Stromal cell of bone marrow (primary cell): ENCODE results near the gene ZNF507.

ENCODE experiments used
- DNase-seq: peaks from one replicate; pipeline ENCODE4 v3.0.0-alpha.2; 2012; ENCODE audit warnings: low read depth

Gene ZNF507

DNA sequence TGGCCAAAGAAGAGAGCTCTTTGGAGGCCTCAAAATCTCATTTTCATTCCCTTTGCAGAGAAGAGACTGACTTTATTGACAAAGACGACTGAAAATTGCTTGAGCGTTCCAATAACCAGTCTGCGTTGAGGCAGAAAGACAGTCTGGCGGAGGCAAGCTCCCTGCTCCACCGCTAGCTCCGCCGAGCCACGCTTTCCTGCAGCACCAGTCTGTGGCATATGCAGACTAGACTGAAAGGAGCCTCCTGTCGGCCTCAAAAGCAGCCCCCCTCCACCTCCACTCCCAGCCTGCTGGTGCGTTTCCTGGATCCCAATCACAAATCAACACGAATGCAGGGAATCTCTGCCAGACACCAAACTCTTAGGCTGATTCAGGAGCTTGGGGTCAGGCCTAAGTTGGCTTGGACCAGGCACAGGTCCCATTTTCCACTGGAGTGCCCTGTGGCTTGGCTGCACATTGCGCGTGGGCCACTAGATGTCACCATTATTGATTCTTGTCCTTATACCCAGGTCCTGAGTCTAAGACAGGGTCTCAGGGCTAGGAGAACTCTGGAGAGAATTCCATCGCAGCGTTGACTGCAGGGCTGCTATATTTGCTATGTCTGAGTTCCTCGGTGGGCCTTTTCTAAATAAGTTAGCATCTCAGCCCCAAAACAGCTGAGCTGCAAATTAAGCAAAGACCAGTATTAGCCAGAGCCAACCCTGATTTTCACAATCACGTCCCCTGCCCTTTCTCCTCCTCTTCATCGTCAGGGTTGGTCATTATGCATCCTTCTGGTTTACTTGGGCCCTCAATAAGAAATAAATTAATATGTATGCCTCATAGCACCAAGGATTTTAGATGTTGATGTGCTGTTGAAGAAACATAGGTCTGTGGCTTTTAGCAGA is 5.2 kb upstream of the ZNF507 start:
- peak; percentile 53 for DNase-seq

DNA sequence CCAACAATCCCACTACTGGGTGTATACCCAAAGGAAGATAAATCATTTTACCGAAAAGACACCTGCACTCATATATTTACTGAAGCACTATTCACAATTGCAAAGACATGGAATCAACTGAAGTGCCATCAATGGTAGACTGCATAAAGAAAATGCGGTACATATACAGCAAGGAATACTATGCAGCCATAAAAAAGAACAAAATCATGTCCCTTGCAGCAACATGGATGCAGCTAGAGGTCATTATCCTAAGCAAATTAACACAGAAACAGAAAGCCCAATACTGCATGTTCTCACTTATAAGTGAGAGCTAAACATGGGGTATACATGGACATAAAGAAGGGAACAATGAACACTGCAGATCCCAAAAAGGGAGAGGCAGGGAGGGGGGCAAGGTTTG is 2.7 kb upstream of the ZNF507 start:
- no peak for DNase-seq

DNA sequence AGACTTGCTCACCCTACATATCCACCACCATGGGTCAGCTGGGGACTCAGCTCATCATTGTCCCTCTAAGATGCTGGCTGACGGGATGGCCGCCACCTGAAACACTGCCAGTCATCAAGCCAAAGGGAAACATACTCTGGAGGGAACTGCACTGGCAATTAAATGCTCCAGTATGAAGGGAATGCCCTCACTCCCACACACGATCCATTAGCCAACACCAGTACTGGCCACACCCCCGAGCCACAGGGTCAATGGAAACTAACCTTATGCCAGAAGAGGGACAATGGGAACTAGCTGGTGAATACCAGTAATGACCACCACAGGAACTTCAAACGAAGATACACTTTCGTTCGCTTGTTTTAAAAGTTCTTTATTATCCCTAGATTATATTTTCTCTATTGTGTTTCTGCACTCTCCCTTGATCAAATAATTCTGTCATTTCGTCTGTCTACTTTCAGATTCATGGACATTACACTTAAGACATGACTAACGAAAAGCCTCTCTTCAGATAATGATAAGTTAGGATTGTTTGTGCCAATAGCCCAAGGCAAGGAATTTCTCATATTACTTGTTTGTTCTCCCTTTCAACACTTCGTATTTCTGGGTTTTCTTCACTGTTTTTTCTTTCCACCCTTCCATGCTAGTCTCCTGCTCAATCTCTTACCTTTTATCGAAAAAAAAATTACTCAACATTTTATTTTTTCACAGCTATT is 1.7 kb upstream of the ZNF507 start:
- DNase-seq = no peak

DNA sequence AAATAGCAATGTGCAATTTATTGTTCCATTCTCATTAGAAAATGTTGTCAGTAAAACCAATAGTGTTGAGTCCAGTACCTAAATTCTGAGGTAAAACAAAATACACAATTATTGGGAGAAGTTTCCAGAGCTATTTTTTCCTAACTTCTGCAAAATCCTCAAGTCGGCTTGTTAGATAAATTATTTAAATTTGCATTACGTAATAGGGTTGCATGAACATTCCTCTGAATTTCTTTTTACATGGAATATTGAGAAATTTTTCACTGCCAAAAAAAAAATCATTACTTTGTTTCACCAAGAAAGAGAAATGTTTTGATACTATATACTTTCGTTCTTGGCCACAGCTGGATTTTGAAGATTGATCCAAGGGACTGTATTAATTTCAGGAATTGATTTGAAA is 1.5 kb downstream of the ZNF507 start:
- no peak for DNase-seq

DNA sequence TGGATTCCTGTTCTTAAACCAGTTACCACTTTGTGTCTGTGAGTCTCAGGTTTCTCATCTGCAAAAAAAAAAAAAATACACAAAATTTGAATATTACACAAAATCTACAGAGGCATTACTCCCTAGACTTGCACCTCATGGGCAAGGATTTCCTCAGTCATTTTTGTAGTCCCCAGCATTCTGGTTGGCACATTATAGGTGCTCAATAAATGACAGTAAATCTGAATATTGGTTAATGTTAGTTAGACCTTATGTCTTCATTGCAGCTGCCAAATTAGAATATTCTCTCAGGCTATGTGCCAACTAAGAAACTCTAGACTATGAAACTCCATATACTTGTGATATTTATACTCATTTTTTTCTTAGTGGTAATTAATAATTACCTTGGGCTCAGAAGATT is 2.2 kb downstream of the ZNF507 start:
- DNase-seq = no peak

DNA sequence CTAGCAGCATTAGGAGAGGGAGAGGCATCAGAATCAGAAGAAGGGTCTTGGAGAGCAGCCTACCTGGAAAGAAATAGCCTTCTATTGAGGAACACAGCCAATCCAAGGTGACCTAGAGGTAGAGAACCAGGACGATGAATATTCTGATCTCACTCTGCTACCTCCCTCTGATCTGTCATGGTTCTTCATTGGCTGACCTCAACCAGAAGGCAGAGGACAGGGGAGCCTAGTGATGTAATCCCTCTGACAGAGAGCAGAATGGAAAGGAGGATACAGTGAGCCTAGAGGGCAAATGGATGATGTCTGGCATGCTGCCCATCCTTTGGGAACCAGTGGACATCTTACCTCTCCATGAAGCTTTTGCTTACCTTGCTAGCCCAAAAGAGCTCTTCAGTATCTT is 3.6 kb downstream of the ZNF507 start:
- DNase-seq = no peak

DNA sequence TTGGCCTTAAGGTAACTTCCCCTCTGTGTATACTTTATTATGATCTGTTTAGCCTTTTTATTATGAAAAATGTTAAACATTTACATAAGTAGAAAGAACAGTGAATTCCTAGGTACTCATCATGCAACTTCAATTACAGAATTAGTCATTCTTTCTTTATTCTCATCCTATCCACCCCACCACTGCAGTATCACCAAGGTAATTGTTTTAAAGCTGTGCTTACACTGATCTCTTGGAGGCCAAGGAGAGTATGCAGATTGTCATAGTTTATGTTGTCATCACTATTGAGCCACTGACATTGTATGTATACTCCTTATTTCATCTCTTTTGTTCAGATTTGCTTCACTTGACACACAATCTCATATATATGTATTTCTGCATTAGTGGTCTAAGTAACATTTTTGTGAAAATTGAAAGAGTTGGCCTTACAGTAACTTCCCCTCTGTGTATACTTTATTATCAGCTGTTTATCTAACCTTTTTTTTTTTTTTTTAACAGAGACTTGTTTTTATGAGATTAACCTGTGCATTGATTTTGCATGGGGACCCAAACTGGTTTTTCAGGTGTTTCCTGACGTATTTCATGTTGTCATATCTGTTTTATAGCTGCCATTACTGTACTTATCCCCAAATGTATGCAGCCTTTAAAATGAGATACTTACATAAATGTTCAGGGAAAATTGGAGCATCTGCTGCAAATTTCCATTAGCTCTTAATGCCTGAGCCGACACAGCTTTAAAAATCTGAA is 4.5 kb downstream of the ZNF507 start:
- DNase-seq = no peak

DNA sequence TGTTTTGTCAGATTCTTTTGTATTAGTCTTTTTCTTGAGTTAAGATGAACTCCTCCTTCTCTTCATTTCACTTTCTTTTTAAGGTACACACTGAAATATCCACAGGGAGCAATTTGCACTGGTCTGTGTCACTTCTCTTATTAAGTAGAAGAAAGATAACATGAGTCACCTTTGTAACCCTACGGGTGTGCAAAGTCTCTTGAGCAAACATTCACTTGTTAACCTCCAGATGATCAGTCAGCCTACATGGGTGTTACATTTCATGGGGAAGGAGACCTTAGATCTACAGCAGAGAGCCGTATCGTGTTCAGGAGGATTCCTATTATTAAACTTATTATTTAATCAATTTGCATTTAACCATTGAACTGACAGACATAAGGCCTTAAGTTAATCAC is 5.1 kb downstream of the ZNF507 start:
- no peak for DNase-seq

DNA sequence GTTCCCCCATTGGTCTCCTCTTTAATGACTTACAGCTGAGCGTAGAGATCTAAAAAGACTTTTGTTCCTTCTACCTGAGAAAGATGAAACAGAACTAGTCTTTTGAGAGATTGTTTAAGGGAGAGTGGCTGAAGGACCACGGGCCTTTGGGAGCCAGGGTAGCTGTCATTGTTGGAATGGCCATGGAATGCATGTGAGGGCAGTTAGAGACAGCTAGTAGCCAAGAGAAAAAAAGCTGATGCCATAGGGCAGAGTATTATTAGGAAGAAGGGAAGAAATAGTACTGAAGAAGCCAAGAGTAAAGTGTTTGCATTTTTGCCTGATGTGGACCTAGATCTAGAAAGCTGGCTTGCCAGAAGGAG is 5.6 kb downstream of the ZNF507 start:
- DNase-seq = no peak

DNA sequence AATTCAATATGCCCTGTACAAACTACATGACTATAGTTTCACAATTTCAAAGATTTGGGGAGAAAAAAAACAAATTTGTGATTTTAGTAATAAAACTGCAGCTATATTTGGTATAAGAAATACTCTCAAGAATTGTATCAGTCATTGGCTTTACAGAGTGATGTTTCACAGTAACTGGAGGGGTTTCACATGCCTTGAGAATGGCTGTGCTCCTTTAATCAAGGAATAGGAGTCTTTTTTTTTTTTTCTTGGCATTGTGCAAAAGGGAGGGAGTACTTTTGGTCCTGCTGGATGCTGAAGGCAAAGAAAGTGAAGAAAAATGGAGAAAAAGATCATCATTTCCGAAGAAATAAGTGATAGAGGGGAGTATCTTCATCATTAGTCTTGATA is 6.8 kb downstream of the ZNF507 start:
- no peak for DNase-seq

DNA sequence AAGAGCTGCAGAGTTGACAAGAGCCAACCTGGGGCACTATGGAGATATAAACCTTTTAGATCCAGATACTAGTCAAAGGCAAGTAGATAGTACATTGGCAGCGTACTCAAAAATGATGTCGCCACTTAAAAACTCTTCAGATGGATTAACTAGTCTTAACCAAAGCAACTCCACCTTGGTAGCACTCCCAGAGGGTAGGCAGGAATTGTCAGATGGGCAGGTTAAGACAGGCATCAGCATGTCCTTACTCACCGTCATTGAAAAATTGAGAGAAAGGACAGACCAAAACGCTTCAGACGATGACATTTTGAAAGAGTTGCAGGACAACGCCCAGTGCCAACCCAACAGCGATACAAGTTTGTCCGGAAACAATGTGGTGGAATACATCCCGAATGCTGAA is 8.9 kb downstream of the ZNF507 start:
- DNase-seq = no peak

DNA sequence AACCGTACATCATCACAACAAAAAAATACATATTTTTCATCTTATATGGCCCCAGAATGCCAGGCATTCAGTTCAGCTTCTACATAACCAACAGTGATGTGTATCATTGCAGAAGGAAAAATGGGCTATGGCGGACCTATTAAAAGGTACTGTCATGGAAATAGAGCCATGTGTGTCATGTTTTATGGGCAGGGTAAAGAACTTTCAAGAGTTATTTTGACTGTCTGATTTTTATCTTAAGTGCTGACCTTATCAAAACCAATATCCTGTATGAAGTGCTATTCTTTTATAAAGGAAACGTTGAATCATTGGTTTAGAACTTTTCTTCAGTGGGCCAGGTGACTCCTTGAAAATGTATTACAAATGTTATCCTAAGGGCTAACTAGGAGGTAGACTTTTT is 9.9 kb downstream of the ZNF507 start:
- no peak for DNase-seq

DNA sequence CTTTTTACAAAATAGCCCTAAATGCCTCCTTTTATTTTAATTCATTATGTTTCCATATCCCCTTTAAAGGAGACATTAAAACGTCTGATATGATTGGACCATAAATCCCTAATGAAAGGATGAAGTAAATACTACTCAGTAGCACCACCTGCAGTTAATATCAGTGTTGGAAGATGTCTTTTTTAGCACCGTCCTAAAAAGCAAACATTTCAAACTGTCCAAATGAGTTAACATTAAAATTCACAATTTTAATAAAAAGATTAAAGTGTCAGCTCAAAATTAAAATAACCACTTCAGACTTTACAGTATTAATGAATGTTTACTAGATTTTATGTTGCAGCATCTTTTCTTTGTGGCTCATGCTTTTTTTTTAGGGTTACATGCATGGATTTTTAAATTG is 12.3 kb downstream of the ZNF507 start:
- DNase-seq = no peak

DNA sequence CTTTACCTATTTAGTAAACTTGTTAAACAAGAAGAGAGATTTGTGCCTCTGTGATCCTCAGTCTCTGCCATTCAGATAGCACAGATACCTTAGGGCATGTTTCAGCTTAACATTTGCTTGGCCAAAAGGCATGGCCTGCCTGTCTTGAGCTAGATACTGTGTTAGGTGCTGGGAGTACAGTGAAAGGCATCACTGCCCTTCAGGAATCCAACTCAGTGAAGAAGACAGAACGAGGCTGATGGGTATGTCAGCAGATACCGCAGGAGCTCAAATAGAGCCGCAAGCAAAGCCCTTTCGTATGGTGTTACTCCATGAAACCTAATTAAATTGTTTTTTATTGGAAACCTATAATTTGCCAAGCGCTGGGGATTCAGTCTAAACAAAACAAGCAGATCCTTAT is 12.9 kb downstream of the ZNF507 start:
- DNase-seq = no peak

DNA sequence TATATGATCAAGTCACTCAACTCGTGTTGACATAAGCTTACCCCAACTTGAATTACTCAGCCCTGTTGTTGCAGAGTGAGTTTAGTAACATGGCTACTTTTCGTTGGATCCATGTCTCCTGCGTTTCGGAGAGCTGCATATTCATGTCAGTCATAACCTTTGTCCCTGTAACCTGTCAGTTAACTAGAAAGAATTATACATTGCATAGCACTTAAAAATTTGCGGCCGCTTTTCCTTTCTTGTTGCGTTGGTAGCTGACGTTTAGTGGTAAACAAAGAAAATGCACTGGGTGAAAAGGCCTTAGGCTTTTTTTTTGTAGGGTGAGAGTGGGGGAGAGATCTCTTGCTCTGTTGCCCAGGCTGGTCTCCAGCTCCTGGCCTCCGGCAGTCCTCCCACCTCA is 14.2 kb downstream of the ZNF507 start:
- no peak for DNase-seq

DNA sequence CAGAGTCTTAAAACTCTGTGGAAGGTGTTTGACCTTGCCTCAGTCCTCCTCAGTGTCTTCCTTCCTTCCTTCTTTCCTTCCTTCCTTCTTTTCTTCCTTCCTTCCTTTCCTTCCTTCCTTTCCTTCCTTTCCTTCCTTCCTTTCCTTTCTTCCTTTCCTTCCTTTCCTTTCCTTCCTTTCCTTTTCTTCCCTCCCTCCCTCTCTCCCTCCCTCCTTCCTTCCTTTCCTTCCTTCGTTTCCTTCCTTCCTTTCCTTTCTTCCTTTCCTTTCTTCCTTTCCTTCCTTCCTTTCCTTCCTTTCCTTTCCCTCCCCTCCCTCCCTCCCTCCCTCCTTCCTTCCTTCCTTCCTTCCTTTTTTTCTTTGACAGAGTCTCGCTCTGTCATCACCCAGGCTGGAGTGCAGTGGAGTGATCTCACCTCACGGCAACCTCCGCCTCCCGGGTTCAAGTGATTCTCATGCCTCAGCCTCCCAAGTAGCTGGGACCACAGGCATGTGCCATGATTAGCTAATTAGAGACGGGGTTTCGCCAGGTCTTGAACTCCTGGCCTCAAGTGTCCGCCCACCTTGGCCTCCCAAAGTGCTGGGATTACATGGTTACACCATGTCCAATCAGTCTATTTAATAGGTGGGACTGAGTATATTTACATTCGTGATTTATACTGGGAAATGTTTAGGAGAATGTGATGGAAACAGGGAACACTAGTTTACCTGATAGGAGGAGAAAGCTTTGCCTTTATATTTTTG is 16.3 kb downstream of the ZNF507 start:
- no peak for DNase-seq

DNA sequence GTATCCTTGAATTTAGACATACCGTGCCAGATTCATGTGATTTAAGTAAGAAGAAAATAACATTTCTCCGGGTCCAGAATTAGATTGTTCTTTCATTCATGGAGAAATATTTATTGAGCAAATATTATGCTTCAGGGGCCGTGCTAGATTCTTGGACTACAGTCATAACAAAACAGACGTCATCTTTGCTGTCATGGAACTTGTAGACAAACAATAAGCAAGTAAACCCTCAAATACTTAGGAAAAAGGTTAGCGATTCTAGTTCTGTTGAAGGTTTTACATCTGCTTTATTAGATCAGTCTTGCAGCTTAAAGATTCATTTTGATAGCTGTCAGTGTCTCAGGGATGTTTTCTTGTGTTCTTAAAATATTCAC is 16.9 kb downstream of the ZNF507 start:
- DNase-seq = no peak

DNA sequence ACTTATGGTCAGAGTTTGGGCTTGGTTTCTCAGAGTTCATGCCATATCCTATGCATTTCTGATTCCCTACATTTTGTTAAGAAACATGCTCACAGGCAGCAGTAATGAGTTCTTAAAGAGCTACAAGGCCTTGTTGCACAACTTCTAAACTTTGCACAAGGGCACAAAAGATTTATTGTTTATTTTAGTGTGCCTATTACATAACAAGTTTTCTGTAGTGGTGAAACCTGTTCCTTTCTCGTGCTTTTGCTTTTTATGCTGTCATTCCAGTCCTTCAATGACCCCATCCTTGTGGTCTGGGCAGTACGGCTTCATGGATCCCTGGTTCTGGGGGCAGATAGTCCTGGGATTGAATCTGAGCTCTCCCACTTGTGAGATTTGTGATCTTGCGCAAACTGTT is 17.8 kb downstream of the ZNF507 start:
- no peak for DNase-seq

DNA sequence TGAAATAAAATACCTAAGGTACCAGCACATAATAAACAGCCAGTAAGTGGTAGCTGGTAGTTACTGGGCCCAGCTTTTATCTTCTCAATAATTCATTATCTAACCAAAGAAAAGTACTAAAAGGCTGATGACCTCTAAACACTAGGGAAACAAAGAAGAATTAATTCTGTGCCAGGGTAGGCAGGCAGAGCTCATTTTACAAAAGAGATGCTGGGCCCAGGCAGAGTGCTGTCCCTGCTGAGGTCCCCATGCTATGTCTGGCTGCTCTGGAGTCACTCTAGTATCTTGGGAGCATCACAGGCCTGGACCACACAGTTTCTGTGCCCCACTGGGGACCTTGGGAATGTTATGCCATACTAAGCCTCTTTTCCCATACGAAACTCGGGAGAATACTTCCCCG is 18.2 kb downstream of the ZNF507 start:
- DNase-seq = no peak

DNA sequence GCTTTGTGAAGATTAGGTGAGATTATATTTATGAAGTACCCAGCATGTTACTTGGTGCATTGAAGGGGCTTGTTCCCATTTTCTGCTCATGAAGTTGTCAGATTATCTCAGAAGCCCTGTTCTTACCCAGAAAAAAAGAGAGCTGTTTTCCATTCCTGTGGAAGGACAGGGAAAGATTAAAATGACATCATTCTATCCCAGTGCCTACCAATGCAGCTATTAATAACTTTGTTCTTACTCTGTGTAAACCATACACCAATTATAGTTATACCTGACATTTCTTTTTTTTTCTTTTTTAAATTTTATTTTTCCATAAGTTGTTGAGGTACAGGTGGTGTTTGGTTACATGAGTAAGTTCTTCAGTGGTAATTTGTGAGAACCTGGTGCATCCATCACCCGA is 18.6 kb downstream of the ZNF507 start:
- DNase-seq = no peak

DNA sequence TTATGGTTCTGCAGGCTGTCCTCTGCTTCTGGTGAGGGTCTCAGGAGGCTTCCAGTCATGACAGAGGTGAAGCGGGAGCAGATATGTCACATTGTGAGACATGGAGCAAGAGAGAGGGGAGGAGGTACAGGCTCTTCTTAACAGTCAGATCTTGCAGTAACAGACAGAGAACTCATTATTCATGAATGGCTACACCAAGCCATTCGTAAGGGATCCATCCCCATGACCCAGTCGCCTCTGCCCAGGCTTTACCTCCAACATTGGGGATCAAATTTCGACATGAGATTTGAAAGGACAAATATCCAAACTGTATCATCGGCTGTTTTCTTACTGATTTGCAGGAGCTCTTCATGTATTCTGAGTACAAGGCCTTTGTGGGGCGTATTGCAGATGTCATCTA is 21.7 kb downstream of the ZNF507 start:
- no peak for DNase-seq

DNA sequence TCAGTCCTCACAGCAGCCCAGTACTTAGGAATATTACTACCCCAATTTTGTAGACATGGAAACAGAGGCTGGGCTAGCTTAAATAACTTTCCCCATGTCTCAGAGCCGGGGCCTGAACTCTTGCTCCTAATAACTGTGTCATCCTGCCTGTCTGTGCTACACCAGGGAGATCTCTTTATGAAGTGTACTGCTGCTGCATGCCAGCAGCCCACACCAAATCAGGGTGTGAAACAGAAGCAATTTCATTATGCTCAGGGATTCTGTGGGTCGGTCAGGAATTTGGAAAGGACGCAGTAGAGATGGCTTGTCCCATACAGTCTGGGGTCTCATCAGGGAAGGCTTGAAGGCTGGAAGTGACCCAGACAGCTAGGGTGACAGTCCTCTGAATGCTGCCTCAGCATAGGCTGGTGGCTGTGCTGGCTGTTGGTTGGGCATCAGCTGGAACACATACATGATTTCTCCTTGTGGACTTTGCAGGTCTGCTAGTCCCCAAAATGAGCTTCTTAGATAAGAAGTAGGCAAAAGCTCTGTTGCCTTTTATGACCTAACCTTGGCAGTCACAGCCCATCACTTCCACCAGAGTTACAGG is 22.6 kb downstream of the ZNF507 start:
- no peak for DNase-seq
